Measurements from ENCODE around the gene DDC.
"Not testable (repeated sequence)": the region's sequence is repeated elsewhere in the genome, so short reads cannot be mapped to it uniquely, and the experiment has no call there.

The DDC gene

DNA sequence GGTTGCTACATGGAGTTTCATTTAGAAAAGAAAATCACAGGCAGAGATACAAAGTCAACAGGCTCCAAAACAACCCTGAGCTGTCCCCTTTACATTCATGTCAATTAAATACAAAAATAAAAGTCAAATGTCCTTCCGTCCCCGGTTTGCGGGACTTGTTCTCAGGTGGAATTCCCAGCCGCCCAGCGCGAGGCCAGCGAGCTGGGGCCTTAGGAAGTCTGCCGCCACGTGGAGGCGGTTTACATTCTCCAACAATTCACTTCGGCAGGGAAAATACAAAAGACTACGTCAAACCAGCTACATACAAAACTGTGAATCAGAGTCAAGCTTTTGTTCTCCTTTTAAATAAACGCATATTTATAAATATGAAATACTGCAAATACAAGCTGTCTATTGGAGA, 25.3 kb upstream of the DDC start:
- DNase-seq (ENCODE audit: low read depth in 3 of 3, low spot score in 1 of 3), result no peak

DNA sequence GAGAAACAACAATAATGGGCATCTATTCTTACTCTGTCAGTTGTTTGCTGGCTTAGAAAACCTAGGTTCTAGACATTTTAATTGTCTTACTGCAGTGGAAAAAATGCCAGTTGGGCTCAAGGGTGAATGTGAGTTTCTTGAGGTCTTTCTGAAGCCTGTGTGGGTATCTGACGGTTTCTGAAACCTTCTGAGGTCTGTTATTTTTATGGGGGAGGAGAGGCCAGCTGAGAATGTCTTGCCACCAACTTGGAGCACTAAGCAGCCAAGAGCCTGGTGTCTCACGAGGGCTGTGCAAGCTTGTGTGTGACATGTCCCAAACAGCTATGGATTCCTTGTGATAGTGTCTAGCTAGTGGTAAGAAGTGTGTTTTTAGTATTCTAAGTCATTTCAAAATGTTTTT, 24.2 kb upstream of the DDC start:
- DNase-seq (ENCODE audit: low read depth in 3 of 3, low spot score in 1 of 3), result no peak

DNA sequence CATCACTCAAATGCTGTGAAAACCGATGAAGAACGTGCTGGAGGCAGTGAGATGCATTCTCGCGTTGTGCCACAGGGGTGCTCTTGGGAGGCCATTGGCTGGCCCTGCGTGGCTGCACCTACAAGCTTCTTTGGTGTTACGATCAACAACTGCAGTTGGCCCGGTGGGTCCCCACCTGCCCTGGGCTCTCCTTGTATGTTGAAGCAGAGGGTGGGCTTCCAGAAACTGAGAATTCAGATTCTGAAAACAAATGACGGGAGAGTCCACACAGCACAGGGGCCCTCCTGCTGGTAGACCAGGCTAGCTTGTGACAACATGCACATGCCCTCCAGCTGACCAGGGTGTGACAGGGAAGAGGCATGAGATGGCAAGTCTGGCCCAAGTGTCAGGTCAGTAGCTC, 23.7 kb upstream of the DDC start:
- DNase-seq (ENCODE audit: low read depth in 3 of 3, low spot score in 1 of 3), result no peak

DNA sequence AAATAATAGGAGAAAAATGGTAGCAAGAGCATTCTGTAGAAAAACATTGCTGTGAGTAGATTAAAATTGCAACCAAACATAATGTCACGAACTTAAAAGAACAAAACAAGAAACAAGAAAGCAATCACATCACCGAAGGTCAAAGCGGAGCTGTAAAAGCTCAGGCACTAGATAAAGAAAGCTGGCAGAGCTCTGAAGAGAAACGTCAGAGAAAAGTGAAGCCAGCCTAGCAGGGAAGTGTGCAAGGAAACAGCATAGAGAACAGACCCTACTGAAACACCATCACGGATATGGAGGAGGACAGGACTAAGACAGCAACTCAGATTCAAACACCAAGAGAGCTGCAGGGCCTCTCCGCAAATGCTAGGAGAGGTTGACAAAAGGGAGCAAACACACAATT, 22.5 kb upstream of the DDC start:
- DNase-seq (ENCODE audit: low read depth in 3 of 3, low spot score in 1 of 3), result no peak

DNA sequence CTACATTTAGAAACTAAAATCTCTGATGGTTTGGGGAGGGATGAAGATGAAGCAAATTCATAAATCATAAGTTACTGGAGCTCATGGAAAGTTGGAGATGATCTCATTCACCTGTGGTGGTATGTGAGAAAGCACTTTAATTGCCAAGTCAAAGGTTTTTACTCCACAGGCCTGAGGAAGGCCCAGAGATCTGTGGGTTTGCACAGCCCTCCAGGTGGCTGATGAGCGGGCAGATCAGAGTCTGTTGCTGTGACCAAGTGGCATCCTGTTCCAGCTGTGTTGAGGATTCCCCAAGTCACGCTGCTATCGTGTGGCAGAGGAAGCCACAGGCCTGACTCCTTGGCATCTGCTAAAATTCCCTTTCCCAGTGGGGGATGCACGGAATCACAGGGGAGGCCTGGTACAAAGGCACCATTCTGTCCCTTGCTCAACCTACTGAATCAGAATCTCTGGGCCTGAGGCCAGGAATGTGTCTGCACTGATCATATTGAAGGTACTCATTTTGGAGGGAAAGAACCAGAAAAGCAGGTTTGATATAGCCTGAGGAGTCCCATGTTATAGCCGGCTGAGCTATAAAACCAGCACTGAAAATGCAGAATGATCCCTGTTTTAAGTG, 19.7 kb upstream of the DDC start:
- DNase-seq (ENCODE audit: low read depth in 3 of 3, low spot score in 1 of 3), result no peak

DNA sequence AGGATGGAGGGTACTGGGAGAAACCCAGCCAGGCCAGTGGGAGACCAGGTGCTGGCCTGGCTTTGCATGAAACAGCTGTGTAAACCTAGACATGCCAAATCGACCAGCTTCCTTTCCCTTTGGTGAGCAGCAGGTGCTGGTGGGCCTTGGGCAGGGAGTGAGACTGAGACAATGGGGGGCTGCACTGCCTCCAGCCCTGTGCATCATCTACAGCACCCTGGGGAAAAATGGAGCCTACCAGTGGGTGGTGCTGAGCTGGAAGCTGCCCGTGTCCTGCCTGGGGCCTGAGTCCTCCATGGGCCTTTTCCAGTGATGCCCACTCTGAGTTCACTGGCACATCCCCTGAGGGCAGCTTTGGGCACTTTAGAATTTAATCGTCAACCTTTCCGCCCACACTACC, 19.2 kb upstream of the DDC start:
- no peak for DNase-seq (ENCODE audit: low read depth in 3 of 3, low spot score in 1 of 3)

DNA sequence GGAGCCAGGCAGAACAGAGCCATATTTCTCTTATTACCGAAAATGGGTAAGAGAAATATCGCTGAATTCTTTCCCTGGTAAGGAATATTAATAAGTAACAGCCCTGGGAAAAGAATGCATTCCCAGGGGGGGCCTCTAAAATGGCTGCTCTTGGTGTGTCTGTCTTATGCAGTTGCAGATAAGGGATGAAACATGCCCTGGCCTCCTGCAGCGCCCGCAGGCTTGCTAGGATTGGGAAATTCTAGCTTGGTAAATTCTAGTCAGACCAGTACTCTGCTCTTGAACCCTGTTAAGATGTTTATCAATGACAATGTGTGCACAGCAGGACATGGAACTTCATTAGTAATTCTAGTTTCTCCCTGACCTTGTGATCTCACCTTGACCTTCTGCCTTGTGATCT, 18.1 kb upstream of the DDC start:
- DNase-seq (ENCODE audit: low read depth in 3 of 3, low spot score in 1 of 3), result not testable (repeated sequence)

DNA sequence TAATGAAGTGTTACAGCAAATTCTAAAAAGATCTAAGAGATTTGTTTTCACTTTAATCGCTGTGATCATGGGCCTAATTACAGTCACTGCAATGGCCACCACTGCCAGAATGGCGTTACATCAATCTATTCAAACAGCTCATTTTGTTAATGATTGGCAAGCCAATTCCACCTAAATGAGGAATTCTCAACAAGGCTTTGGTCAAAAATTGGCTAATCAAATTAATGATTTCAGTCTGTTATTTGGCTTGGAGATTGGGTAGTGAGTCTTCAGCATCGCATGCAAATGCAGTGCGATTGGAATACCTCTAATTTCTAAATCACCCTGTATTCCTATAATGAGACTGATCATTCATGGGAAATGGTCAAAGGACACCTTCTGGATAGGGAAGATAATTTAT, 17.1 kb upstream of the DDC start:
- not testable (repeated sequence) for DNase-seq (ENCODE audit: low read depth in 3 of 3, low spot score in 1 of 3)

DNA sequence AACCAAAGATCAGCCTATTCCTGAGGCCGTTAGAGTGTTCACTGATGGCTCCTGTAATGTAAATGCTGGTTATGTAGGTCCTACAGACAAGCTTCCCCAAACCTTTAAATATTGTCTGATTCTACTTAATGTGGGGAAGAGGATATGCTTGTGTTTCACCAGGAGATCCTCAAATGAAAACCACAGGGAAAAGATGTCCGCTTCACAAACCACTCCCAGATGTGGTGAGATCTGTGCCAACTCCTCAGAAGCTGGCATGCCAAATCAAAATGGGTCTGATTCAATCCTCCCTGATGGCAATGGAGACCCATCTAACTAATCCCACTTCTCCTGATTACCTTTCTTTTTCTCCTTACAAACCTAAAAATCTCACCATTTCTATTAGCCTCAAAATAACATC, 15.5 kb upstream of the DDC start:
- not testable (repeated sequence) for DNase-seq (ENCODE audit: low read depth in 3 of 3, low spot score in 1 of 3)

DNA sequence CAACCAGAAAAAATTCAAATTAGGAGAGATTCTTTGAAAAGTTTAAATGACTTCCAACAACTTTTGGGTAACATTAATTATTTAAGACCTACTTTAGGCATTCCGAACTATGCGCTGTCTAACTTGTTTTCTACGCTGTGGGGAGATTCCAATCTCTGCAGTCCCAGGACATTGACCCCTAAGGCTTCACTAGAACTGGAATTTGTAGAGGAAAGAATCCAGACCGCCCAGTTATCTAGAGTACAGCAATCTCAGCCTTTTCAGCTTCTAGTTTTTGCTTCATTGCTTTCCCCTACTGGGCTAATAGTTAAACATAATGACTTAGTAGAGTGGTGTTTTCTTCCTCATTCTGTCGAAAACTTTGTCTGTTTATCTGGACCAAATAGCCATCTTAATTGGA, 14.9 kb upstream of the DDC start:
- DNase-seq (ENCODE audit: low read depth in 3 of 3, low spot score in 1 of 3), result no peak

DNA sequence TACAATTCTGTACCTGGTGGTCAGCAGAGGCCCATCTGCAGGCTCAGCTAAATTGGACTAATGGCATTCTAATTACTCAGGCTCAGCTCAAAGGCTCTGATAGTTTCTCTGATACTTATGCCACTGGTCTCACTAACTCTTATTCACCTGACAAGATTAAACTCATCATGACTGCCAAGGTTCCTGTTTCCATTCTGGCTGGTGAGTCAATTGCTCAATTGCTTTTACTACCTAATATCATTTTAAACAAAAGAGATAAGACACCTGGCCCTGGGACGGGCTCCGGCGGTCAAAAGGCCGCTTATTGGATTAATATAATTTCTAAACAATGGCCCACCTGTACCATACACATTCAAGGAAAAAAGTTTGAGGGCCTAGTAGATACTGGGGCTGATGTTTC, 12.9 kb upstream of the DDC start:
- DNase-seq (ENCODE audit: low read depth in 3 of 3, low spot score in 1 of 3), result not testable (repeated sequence)

DNA sequence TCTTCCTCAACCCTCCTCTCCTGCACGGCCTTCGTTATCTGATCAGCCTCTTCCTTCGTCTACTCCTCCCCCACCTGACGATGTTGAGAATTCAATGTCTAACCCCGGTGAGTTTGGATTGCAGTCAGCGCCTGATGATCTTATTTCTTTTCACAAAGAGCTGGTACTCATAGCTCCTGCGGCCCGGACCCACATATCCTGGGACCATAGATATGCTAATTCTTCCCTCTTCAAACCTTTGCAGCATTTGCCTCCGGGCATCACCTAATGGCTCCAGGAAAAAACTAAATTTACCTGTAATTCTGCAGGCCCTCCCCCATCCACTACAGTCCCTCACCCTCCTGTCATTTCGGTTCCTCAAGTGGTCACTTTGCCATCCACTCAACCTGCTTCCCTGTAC, 12.4 kb upstream of the DDC start:
- no peak for DNase-seq (ENCODE audit: low read depth in 3 of 3, low spot score in 1 of 3)

DNA sequence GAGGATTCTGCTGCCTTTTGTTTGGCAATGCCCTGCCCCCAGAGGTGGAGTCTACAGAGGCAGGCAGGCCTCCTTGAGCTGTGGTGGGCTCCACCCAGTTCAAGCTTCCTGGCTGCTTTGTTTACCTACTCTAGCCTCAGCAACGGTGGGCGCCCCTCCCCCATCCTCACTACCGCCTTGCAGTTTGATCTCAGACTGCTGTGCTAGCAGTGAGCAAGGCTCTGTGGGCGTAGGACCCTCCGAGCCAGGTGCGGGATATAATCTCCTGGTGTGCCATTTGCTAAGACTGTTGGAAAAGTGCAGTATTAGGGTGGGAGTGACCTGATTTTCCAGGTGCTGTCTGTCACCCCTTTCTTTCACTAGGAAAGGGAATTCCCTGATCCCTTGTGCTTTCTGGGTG, 11.2 kb upstream of the DDC start:
- DNase-seq (ENCODE audit: low read depth in 3 of 3, low spot score in 1 of 3), result not testable (repeated sequence)

DNA sequence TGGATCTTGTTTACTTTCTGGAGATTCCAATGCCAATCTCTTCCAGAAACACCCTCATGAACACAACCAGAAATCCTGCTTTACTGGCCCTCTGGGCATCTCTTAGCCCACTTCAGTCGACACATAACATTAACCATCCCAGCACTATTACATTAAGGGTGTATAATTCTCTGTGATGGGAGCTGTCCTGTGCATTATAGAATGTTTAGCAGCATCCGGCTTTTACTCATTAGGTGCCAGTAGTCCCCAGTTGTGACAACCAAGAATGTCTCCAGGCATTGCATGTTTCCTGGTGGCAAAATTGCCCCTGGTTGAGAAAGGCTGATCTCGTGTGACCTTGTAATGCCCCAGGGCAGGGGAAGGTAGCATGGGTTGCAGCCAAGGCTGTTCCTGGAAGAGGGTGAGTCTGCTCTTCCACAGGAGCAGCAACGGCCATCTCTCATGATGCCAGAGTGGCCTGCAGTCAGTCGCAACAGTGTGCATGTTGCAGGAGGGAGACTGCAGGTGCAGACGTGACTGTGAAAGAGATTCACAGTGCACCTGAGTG, 2.6 kb upstream of the DDC start:
- no peak for DNase-seq (ENCODE audit: low read depth in 3 of 3, low spot score in 1 of 3)

DNA sequence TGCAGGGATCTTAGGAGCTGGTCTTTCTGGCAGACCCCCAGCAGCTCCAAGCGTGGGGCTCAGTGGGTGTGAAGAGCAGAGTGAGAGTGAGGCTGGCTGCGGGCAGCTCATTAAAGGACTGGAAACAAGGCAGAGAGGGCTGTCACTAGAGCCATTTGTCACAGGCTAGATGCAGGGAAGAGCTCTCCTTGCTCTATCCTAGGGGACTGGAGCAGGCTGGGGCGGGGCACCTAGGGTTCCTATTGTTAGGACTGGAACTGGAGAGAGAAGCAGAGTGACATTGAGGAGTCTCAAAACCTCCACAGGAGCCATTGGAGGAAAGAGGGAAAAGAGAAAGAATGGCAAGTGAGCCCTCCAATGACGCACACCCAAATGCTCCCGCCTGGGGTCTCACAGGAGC, 772 bp upstream of the DDC start:
- no peak for DNase-seq (ENCODE audit: low read depth in 3 of 3, low spot score in 1 of 3)

DNA sequence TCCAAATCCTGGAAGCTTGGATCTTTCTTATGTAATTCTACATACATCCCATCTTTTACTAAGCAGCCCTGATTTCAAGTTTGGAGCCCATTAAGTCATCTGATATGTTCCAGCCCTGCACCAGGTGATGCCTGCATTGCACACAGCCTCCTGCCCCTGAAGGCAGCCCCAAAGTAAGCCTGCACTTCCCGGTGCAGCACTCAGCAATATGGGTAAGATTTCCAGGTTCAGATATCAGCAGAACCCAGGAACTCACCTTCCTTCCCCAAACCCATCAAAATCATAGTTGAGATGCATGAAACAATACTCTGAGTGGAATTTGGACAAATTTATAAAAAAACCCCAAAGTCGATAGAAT, 333 bp upstream of the DDC start:
- DNase-seq (ENCODE audit: low read depth in 3 of 3, low spot score in 1 of 3), result no peak

DNA sequence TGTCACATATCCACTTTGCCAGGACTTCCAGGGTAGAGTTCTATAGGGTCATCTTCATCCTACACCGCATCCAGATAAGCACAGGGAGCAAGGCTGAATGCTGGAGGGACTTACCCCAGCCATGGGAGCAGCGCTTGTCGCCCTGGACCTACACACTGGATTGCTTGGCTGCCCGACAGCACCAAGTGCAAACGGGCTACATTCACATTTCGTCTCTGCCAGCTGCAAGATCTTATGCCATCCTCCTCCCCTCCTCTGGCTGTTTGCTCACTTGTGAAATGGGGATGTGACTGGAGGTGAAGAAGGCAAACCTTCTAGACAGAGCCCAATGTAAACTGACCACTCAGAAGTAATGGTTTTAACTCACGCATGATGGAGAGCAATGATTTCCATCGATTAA, 1.0 kb downstream of the DDC start:
- DNase-seq (ENCODE audit: low read depth in 3 of 3, low spot score in 1 of 3), result no peak

DNA sequence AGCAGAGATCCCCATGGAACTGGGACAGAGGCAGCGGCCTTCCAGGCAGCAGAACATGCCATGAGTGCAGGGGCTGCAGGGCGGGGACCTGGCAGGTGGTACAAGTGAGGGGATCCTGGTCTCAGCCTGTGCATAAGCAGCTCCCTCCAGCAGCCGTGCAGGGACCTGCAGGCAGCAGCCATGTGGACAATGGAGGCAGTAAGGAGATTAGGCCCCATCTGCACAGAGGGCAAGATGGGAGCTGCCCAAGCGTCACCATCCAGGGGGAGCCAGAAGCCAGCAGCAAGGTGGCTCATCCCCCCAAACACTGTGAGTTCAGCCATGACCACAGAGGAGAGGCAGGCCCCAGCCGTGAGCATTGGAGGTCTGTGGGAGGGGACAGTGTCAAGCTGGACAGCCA, 3.1 kb downstream of the DDC start:
- DNase-seq (ENCODE audit: low read depth in 3 of 3, low spot score in 1 of 3), result no peak

DNA sequence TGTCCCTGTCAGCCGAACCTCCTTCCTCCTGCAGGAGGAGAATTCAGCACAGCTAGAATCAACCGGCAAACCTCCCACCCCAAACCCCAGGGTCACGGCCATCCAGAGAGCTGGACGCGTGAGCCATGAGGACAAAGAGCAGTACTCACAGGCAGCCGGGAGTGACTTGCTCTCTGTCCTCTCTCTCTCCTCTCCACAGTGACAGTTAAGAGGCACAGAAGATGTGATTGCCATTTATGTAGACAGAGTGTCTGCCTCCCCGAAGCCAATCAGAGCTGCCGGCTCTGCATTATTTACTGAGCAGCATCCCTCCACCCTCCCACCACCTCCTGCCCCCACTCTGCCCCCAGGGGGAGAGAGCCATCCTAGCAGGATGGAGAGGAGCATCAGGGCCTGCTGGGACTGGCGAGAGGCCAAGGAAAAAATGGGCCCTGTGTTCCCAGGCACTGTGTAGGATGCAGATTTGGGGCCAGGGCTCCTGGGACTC, 4.3 kb downstream of the DDC start:
- DNase-seq (ENCODE audit: low read depth in 3 of 3, low spot score in 1 of 3), result no peak

DNA sequence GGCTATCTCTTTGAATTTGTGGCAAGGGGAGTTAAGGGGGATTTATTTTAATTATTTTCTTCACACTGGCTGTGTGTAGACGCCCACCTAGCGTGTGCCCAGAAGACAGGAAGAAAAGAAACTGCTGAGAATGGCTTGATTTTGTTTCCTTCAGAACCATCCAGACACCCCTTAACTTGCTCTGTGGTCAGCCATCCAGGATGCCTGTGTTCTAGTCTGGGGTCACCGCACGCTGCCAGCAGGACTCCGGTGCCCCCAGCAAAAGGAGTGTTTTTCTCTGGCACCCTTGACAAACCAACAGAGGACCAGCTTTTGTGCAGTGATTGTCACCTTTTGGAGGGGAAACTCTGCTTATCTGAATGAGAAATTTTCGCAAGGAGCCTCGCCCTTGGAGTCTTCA, 5.3 kb downstream of the DDC start:
- DNase-seq (ENCODE audit: low read depth in 3 of 3, low spot score in 1 of 3), result no peak

DNA sequence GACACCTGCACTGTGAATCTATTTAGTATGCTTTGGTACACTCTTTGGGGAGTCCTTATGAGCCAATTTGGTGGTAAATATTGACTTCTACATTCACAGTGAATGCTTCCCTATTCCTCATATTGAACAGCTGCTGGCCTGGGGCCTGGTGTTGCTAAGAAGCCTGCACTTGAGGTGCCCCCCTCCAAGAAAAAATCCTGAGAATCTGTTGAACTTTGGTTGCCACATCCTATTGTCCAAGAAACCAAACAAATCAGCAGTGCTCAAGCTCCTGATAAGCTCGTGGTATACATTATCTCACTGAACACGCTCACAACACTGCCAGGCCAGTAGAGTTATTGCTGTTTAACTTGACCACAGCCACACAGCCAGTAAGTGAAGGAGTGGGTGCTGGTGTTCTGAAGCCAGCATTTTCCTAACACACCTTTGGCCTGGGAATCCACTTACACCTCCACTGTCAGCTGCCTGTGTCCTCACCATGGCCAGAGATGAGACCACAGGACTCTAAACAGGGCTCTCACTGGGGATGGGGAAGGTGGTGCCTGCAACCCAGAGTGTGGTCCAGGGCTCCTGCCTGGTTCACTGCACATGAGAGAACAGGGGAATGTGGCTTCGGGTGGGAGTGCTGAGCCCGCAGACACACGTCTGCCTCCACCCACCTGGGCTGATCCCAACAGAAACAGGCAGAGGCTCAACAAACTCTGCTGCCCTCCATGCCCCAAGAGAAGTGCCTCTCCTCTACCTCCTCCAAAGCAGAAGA, 6.7 kb downstream of the DDC start:
- no peak for DNase-seq (ENCODE audit: low read depth in 3 of 3, low spot score in 1 of 3)

DNA sequence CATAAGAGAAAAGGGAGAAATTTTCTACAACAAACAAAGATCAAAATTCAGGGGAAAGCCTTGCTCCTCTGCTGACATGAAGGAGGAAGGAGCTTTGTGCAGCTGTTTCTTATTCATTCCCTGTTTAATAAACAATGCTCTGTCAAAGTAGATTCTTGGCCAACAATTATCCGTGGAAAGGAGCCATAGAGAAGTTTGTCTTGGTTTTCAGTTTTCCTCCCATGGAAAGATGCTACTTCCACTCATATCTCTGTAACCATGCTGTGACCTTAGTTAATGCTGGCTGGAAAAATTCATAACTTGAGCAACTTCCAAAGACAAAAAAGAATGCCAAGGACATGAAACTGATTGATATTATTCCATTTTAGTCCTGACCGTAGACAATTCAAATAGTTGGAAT, 8.1 kb downstream of the DDC start:
- no peak for DNase-seq (ENCODE audit: low read depth in 3 of 3, low spot score in 1 of 3)
